ENCODE results near the gene EDN2. TPM values are rescaled to one million over a fixed set of nuclear protein-coding genes. Genes with fewer than 3 reads are reported as not detected.
A peak's percentile ranks its signal among the peaks of the same experiment; 100 is the strongest.

The EDN2 gene
- total RNA-seq, 1 donor from 2014 or later: not detected

DNA sequence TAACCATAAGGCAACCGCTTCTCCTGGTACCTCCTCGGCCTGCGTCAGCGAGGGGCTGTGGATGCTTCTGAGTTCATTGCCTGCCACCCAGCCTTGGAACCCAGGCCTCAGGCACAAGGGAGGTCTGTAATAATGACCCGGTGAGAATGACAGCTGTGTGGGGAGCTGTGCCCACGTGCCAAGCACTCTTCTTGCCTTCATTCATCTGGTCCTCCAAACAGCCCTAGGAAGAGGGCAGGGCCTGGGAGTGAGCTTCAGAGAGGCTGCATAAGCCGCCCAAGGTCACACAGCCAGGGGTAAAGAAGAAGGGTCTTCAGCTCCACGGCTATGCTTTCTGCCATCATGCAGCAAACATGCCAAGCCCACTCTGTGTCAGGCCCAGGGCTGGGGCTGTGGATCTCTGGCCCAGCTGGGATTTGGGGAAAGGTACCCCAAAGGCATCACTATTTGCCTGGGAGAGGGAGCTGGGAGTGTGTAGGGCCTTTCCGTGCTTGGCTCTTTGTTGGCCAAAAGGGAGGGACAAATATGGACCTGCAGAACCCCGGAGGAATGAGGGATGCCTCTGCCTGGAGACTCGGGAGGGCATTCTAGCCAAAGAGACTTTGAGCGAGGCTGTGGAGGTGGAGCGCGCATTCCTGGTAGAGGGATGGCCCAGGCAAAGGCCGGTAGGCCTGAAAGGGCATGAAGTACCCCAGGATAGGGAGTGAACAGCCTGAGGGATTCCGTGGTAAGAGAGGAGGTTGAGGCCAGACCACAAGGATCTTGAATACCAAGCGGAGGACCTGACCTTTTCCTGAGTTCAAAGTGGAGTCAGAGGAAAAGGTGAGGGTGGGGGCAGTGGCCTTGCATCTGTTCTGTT, 10.1 kb upstream of the EDN2 start:
- peaks cover 1% of the 10 kb centered on the region for H3K4me1 Mint-ChIP-seq (ENCODE audit: low read depth)
- H3K9me3 Mint-ChIP-seq (ENCODE audit: low read depth): no peaks in the 10 kb centered on the region
- no peaks in the 10 kb centered on the region for H3K36me3 Mint-ChIP-seq (ENCODE audit: insufficient read depth)
- peak overlapping the region; percentile 88 for H3K27ac Mint-ChIP-seq
- H3K4me3 Mint-ChIP-seq (ENCODE audit: low read depth): no peak overlapping the region
- peaks cover 12% of the 10 kb centered on the region for H3K27me3 Mint-ChIP-seq
- no peak for TF ChIP-seq CTCF (IDR thresholded peaks at IDR 0.05; ENCODE audit: unreplicated experiment)
- DNase-seq (ENCODE audit: low spot score, unreplicated experiment): no peak

GRCh38 chr1:41493626-41494350, 9.3 kb upstream of the EDN2 start:
- peaks cover 15% of the 10 kb centered on the region for H3K27me3 Mint-ChIP-seq
- no peak overlapping the region for H3K4me3 Mint-ChIP-seq (ENCODE audit: low read depth)
- H3K9me3 Mint-ChIP-seq (ENCODE audit: low read depth): no peaks in the 10 kb centered on the region
- DNase-seq (ENCODE audit: low spot score, unreplicated experiment): no peak
- no peaks in the 10 kb centered on the region for H3K36me3 Mint-ChIP-seq (ENCODE audit: insufficient read depth)
- no peak overlapping the region for H3K27ac Mint-ChIP-seq
- H3K4me1 Mint-ChIP-seq (ENCODE audit: low read depth): peaks cover 1% of the 10 kb centered on the region
- no peak for TF ChIP-seq CTCF (IDR thresholded peaks at IDR 0.05; ENCODE audit: unreplicated experiment)

- no peak overlapping the region for H3K4me3 Mint-ChIP-seq (ENCODE audit: low read depth)
- TF ChIP-seq CTCF (IDR thresholded peaks at IDR 0.05; ENCODE audit: unreplicated experiment): no peak
- no peak for DNase-seq (ENCODE audit: low spot score, unreplicated experiment)
- no peak overlapping the region for H3K27ac Mint-ChIP-seq
- H3K9me3 Mint-ChIP-seq (ENCODE audit: low read depth): no peaks in the 10 kb centered on the region
- peaks cover 15% of the 10 kb centered on the region for H3K27me3 Mint-ChIP-seq
- peaks cover 3% of the 10 kb centered on the region for H3K4me1 Mint-ChIP-seq (ENCODE audit: low read depth)
- H3K36me3 Mint-ChIP-seq (ENCODE audit: insufficient read depth): no peaks in the 10 kb centered on the region
These were observed 8.6 kb upstream of the EDN2 start for GRCh38 chr1:41493117-41493536.

DNA sequence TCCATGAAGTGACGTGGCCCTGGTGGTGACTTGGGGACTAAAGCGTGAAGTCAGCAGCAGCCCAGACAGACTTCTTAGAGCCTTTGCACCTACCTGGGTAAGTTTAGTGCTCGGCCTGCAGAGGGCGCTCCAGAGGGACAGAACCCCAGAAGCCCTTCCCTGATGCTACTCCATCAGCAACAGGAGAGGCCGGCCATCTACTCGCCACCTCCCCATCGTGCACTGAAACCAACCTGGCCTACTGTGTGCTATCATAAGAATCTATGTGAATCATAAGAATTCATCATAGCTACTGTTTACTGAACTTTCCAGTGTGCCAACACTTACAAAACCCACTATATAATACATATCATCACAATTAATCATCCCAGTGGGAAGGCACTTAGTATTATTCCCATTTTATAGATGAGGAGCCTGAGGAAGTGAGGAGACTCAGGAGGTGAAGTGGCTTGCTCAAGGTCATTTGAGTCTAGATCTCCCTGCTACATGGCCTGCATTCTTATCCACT, 7.9 kb upstream of the EDN2 start:
- H3K4me3 Mint-ChIP-seq (ENCODE audit: low read depth): no peak overlapping the region
- peaks cover 16% of the 10 kb centered on the region for H3K27me3 Mint-ChIP-seq
- no peak overlapping the region for H3K27ac Mint-ChIP-seq
- no peaks in the 10 kb centered on the region for H3K9me3 Mint-ChIP-seq (ENCODE audit: low read depth)
- DNase-seq (ENCODE audit: low spot score, unreplicated experiment): no peak
- H3K36me3 Mint-ChIP-seq (ENCODE audit: insufficient read depth): no peaks in the 10 kb centered on the region
- H3K4me1 Mint-ChIP-seq (ENCODE audit: low read depth): peaks cover 3% of the 10 kb centered on the region
- peak; percentile 64 for TF ChIP-seq CTCF (IDR thresholded peaks at IDR 0.05; ENCODE audit: unreplicated experiment)

DNA sequence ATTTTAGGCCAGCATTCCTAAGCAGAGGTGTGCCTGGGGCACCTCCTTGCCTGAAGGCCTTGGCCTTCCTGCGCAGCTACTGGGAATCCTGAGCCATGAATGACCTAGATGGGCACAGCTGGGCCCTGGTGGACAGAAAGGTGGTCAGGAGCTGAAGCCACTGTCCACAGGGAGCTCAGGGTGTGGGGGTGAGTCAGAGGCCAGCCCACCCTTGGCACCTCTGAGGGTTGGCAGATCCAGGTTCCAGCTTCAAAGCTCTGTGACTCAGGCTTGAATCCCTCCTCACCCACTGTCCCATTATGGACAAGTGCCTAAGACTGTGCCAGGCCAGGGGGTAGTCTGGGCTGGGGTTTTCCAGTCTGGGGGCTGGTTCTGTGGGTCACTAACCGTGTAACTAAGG, 6.4 kb upstream of the EDN2 start:
- Mint-ChIP-seq H3K27me3 (peaks cover 23% of the 10 kb centered on the region), H3K9me3 (ENCODE audit: low read depth) (no peaks in the 10 kb centered on the region), H3K4me3 (ENCODE audit: low read depth) (no peak overlapping the region), H3K36me3 (ENCODE audit: insufficient read depth) (no peaks in the 10 kb centered on the region), H3K27ac (no peak overlapping the region), H3K4me1 (ENCODE audit: low read depth) (peaks cover 14% of the 10 kb centered on the region)
- DNase-seq (ENCODE audit: low spot score, unreplicated experiment): no peak
- TF ChIP-seq CTCF (IDR thresholded peaks at IDR 0.05; ENCODE audit: unreplicated experiment): no peak

All from progenitor cell of endocrine pancreas (in vitro differentiated cells).